HG03025 (cell line): ENCODE results near the gene SOAT2.

Experiments
- ATAC-seq: cut with Tn5 transposase; IDR thresholded peaks from one replicate; pipeline ENCODE4 v1.9.1; 2021; ENCODE audit warnings: mild to moderate bottlenecking, moderate library complexity; ENCODE audit not compliant: unreplicated experiment, low FRiP score

The SOAT2 gene

GRCh38 chr12:53064613-53065436 is 38.5 kb upstream of the SOAT2 start:
- no peak for ATAC-seq

GRCh38 chr12:53065470-53065869 is 37.8 kb upstream of the SOAT2 start:
- no peak for ATAC-seq

- no peak for ATAC-seq
Observed at GRCh38 chr12:53065975-53066931, 37.0 kb upstream of the SOAT2 start.

- ATAC-seq: no peak
Observed at GRCh38 chr12:53067074-53067992, 36.0 kb upstream of the SOAT2 start.

GRCh38 chr12:53067993-53068770 is 35.1 kb upstream of the SOAT2 start:
- ATAC-seq: no peak

- ATAC-seq: no peak
Observed at GRCh38 chr12:53068811-53069585, 34.3 kb upstream of the SOAT2 start.

GRCh38 chr12:53069621-53070410 is 33.5 kb upstream of the SOAT2 start:
- no peak for ATAC-seq

GRCh38 chr12:53070877-53071492 is 32.3 kb upstream of the SOAT2 start:
- no peak for ATAC-seq

- no peak for ATAC-seq
Observed at GRCh38 chr12:53071591-53072551, 31.4 kb upstream of the SOAT2 start.

- ATAC-seq: no peak
Observed at GRCh38 chr12:53073881-53074280, 29.4 kb upstream of the SOAT2 start.

- no peak for ATAC-seq
Observed at GRCh38 chr12:53074283-53074998, 28.8 kb upstream of the SOAT2 start.

GRCh38 chr12:53074999-53075370 is 28.3 kb upstream of the SOAT2 start:
- no peak for ATAC-seq

- ATAC-seq: no peak
Observed at GRCh38 chr12:53076461-53076860, 26.8 kb upstream of the SOAT2 start.

- no peak for ATAC-seq
Observed at GRCh38 chr12:53077030-53077429, 26.3 kb upstream of the SOAT2 start.

GRCh38 chr12:53078425-53079225 is 24.7 kb upstream of the SOAT2 start:
- ATAC-seq: peak; percentile 23
